GM19099 (cell line): ENCODE results near the gene CFAP47.

Experiments
- POLR2A ChIP-seq: IDR thresholded peaks from 3 replicates; pipeline ENCODE4 v1.6.1; 2011; ENCODE audit warnings: low read depth; ENCODE audit not compliant: insufficient read length; ENCODE audit errors: extremely low read depth

Gene CFAP47

GRCh38 chrX:36434522-36434921 is 515.0 kb downstream of the CFAP47 start:
- no peak for TF ChIP-seq POLR2A
